Lower leg skin (tissue), 4 donors: Measurements from ENCODE around the gene ADAM19. TPM values are rescaled to one million over a fixed set of nuclear protein-coding genes. Genes with fewer than 3 reads are reported as not detected.

ENCODE experiments used
- DNase-seq, 2 donors: peaks; one replicate each; pipeline ENCODE4 v3.0.0-alpha.2; 2019; ENCODE audit warnings: low spot score in 2 of 2
- H3K4me3 ChIP-seq: fragments of 200-600 bp; sonication (generic); 2 replicates; pipeline ENCODE4 v1.5.1; 2017; ENCODE audit warnings: mild to moderate bottlenecking, low read depth; ENCODE audit not compliant: poor library complexity, severe bottlenecking
- POLR2A ChIP-seq, 2 donors: fragments of 450-650 bp; IDR thresholded peaks; one replicate each; pipeline ENCODE4 v1.6.1; 2016 to 2017; ENCODE audit warnings: antibody characterized with exemption in 2 of 2, mild to moderate bottlenecking in 1 of 2, moderate library complexity in 1 of 2
- WGBS, 2 donors: methylation state at CpG; one replicate each; pipeline ENCODE4 v1.1.5; 2018; 5-methylcytosine and 5-hydroxymethylcytosine counted together
- intact Hi-C: fragments of 100-400 bp; cut with DNase I; formaldehyde crosslinking; loops from one replicate; pipeline ENCODE4 v1.15.0; 2023; ENCODE audit warnings: low total_unique reads
- total RNA-seq, 4 donors: library from RNA; depleted of rRNA; stranded (reverse); fragments of >200 nt; gene quantifications; one replicate each; pipeline ENCODE4 v1.1.0, GENCODE V29; 2016
- TF ChIP-seq, protein P1 (sequence below), 3 donors: fragments of 450-650 bp; IDR thresholded peaks; one replicate each; pipeline ENCODE4 v1.5.1; 2016; ENCODE audit warnings: antibody characterized with exemption in 3 of 3, mild to moderate bottlenecking in 3 of 3, moderate library complexity in 2 of 3

The ADAM19 gene
- total RNA-seq, 4 donors from 2014 or later, result 0.68 to 1.7 (median 1.0) TPM

DNA sequence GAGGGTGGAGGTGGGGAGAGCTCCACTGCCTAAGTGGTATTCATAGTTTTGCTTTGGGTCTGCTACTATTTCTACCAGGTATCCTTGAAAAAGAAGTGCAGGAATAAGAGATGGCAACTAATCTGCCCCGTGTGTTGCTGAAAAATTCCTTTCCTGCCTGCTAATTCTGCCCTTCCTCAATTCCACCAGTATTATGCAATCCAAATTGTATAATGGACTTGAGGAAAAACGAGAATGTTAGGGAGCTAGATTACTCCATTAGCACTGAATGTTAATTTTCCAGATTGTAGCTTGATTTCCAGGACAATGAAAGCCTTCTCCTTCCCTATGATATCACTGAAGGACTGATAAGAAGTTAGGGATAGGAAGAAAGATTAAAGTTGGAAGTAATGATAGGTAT, 16.9 kb downstream of the ADAM19 start:
- H3K4me3 ChIP-seq, result no peak overlapping the region
- intact Hi-C loops, result no loop called here
- DNase-seq, result no peak
- 54 to 56% methylated on average over 2 of the region's 2 CpGs for WGBS, 2 donors
- TF ChIP-seq POLR2A (IDR thresholded peaks at IDR 0.05), result no peak
- TF ChIP-seq, protein P1, sequence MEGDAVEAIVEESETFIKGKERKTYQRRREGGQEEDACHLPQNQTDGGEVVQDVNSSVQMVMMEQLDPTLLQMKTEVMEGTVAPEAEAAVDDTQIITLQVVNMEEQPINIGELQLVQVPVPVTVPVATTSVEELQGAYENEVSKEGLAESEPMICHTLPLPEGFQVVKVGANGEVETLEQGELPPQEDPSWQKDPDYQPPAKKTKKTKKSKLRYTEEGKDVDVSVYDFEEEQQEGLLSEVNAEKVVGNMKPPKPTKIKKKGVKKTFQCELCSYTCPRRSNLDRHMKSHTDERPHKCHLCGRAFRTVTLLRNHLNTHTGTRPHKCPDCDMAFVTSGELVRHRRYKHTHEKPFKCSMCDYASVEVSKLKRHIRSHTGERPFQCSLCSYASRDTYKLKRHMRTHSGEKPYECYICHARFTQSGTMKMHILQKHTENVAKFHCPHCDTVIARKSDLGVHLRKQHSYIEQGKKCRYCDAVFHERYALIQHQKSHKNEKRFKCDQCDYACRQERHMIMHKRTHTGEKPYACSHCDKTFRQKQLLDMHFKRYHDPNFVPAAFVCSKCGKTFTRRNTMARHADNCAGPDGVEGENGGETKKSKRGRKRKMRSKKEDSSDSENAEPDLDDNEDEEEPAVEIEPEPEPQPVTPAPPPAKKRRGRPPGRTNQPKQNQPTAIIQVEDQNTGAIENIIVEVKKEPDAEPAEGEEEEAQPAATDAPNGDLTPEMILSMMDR (IDR thresholded peaks at IDR 0.05), result no peak

DNA sequence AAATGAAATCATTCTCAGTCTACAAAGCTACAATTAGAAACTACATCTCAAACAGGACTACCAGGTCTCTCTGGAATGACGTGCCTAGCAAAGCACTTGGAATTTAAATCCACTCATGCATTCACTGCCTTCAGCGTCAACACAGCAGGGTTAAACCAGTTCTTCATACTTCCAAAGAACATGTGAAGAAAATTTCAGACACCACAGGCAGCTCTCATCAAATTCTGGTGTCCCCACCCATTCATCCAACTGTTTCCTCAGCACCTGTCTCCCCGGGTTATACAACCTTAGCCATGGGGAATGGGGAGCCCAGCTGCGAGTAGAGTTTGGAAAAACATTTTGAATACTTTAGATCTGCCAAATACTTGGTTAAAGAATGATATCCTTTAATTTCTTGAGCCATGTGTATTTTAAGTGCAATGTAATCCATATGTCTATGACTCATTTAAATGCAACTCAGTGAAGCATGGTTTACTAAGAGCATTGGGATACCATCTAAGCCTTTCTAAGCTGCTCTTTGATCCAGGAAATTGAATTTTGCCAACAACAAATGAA, 17.5 kb downstream of the ADAM19 start:
- WGBS, 2 donors, result 42 to 61% methylated on average over 4 of the region's 4 CpGs
- TF ChIP-seq, protein P1 (IDR thresholded peaks at IDR 0.05), result no peak
- no peak for TF ChIP-seq POLR2A (IDR thresholded peaks at IDR 0.05)
- H3K4me3 ChIP-seq, result no peak overlapping the region
- intact Hi-C loops, result no loop called here
- no peak for DNase-seq

GRCh38 chr5:157556615-157557418, 18.8 kb downstream of the ADAM19 start:
- WGBS, 2 donors, result 94 to 95% methylated on average over 8 of the region's 8 CpGs
- intact Hi-C loops, result no loop called here
- no peak overlapping the region for H3K4me3 ChIP-seq
- TF ChIP-seq, protein P1 (IDR thresholded peaks at IDR 0.05), result no peak
- no peak for TF ChIP-seq POLR2A (IDR thresholded peaks at IDR 0.05)
- no peak for DNase-seq

- no peak overlapping the region for H3K4me3 ChIP-seq
- no peak for TF ChIP-seq POLR2A (IDR thresholded peaks at IDR 0.05)
- TF ChIP-seq, protein P1 (IDR thresholded peaks at IDR 0.05), result no peak
- 36 to 45% methylated on average over 4 of the region's 4 CpGs for WGBS, 2 donors
- intact Hi-C loops, result no loop called here
- DNase-seq, result no peak
Measured at GRCh38 chr5:157555037-157555640, 20.4 kb downstream of the ADAM19 start.

- TF ChIP-seq, protein P1 (IDR thresholded peaks at IDR 0.05), result no peak
- no peak for TF ChIP-seq POLR2A (IDR thresholded peaks at IDR 0.05)
- intact Hi-C loops, result no loop called here
- 54 to 63% methylated on average over 10 of the region's 10 CpGs for WGBS, 2 donors
- H3K4me3 ChIP-seq, result no peak overlapping the region
- no peak for DNase-seq
Measured at GRCh38 chr5:157554179-157555036, 21.2 kb downstream of the ADAM19 start.
